Heart right ventricle (tissue), 16 donors: Measurements from ENCODE around the gene AQP6. TPM values are rescaled to one million over a fixed set of nuclear protein-coding genes. Genes with fewer than 3 reads are reported as not detected.

Experiments
- ATAC-seq, 8 donors: fragments of 200-7000 bp; cut with Tn5 transposase; one replicate each; pipeline ENCODE4 v1.9.1; 2020; ENCODE audit warnings: mild to moderate bottlenecking in 8 of 8, moderate library complexity in 8 of 8, moderate number of reproducible peaks in 1 of 8
- DNase-seq, 2 donors: peaks; one replicate each; pipeline ENCODE4 v3.0.0-alpha.2; 2020
- H3K27ac ChIP-seq, 10 donors: fragments of 200-600 bp; sonication (generic) in 2 of 10; one replicate each; pipeline versions ENCODE4 v1.5.0 to v1.8.0; 2020 to 2022; ENCODE audit warnings: mild to moderate bottlenecking in 3 of 10
- H3K27me3 ChIP-seq, 7 donors: fragments of 200-600 bp; one replicate each; pipeline ENCODE4 v1.8.0; 2021 to 2022; ENCODE audit warnings: mild to moderate bottlenecking in 2 of 7
- H3K36me3 ChIP-seq, 9 donors: fragments of 200-600 bp; sonication (generic) in 1 of 9; one replicate each; pipeline versions ENCODE4 v1.5.0 to v1.8.0; 2020 to 2022; ENCODE audit warnings: mild to moderate bottlenecking in 2 of 9
- H3K4me1 ChIP-seq, 9 donors: fragments of 200-600 bp; sonication (generic) in 1 of 9; one replicate each; pipeline versions ENCODE4 v1.5.0 to v1.8.0; 2020 to 2022; ENCODE audit warnings: mild to moderate bottlenecking in 4 of 9
- H3K4me3 ChIP-seq, 10 donors: fragments of 200-600 bp; sonication (generic) in 2 of 10; one replicate each; pipeline versions ENCODE4 v1.5.0 to v1.8.0; 2020 to 2022; ENCODE audit warnings: mild to moderate bottlenecking in 7 of 10, moderate library complexity in 2 of 10
- H3K9me3 ChIP-seq, 11 donors: fragments of 200-600 bp in 10 of 11; sonication (generic) in 2 of 11; one replicate each; pipeline versions ENCODE4 v1.5.0 to v1.8.0; 2013 to 2022; ENCODE audit warnings: mild to moderate bottlenecking in 2 of 11, control low read depth in 1 of 11, moderate library complexity in 1 of 11
- CTCF ChIP-seq, 9 donors: fragments of 200-600 bp; sonication (generic) in 2 of 9; IDR thresholded peaks; one replicate each; pipeline versions ENCODE4 v1.5.0 to v1.8.0; 2021 to 2022; ENCODE audit warnings: antibody characterized with exemption in 9 of 9, mild to moderate bottlenecking in 5 of 9, moderate library complexity in 1 of 9
- WGBS, 2 donors: extraction: QIAGEN DNeasy Blood & Tissue Kit; methylation state at CpG; one replicate each; pipeline ENCODE4 v1.1.7; 2013; ENCODE audit warnings: inconsistent platforms in 1 of 2; 5-methylcytosine and 5-hydroxymethylcytosine counted together
- intact Hi-C, 10 donors: fragments of 100-400 bp; cut with DNase I; formaldehyde crosslinking; loops; one replicate each; pipeline versions ENCODE4 v1.11.1 to v1.14.2; 2022
- long read RNA-seq, 3 donors: library from polyadenylated mRNA; unstranded; transcript quantifications; one replicate each; pipeline ENCODE4 v2.0.0, GENCODE V29; 2020 to 2021
- polyA plus RNA-seq, 2 donors: library from polyadenylated mRNA; stranded (reverse); fragments of 200-250 nt; gene quantifications; one replicate each; pipeline ENCODE4 v1.2.3, GENCODE V29; 2013
- total RNA-seq, 10 donors: library from RNA; stranded (reverse); fragmentation: NEBNext Ultra II Directional in 3 of 10; extraction: Animal tissue kit (Norgen Biotek cat#: 25700) in 3 of 10; gene quantifications; one replicate each; pipeline versions ENCODE4 v1.2.1 to v1.2.4, GENCODE V29; 2021 to 2023
- donor health status: Arrhythmogenic right ventricular cardiomyopathy.
- donor health status: ischemic (EF 13 %, LVEDD 7.1; RV severe dilation, severe dysfunction).
- donor health status: healthy with polysubstance abuse.
- donor health status: DM: no; HTN: yes; CAD: no.
- donor health status: DM: no; HTN: no; CAD: no.
- donor health status: ischemic (EF 25% LVEDD 6.9; RV normal size, moderate dysfunction).
- donor health status: ischemic (EF 25% LVEDD 5.7; RV mildly dilated, moderate dysfunction).
- donor health status: healthy.
- donor health status: DM: yes; HTN: yes; CAD: no.
- donor health status: Ischemic cardiomyopathy.
- donor health status: ischemic (EF 35%, LVEDD 5.7; RV mildly dilated, moderate dysfunction).
- donor health status: nonischemic (EF 11% LVEDD 7.7; RV severe dilation, severe dysfunction).
- donor health status: DM: yes; HTN: yes; CAD: no.
- donor health status: PGD.
- donor health status: ischemic (EF 29% LVEDD 5.4; RV normal size, mild dysfunction).
- donor health status: nonischemic (EF 23%, LVEDD 6.1; RV moderate dilation, normal function).

The AQP6 gene, protein sequence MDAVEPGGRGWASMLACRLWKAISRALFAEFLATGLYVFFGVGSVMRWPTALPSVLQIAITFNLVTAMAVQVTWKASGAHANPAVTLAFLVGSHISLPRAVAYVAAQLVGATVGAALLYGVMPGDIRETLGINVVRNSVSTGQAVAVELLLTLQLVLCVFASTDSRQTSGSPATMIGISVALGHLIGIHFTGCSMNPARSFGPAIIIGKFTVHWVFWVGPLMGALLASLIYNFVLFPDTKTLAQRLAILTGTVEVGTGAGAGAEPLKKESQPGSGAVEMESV
- total RNA-seq = not detected
- polyA plus RNA-seq = under 1 TPM; 0.06 to 0.15 TPM
- long read RNA-seq, donor 1 = 0 reads
- long read RNA-seq, donor 2 = 0 reads
- long read RNA-seq, donor 3 = 0 reads

DNA sequence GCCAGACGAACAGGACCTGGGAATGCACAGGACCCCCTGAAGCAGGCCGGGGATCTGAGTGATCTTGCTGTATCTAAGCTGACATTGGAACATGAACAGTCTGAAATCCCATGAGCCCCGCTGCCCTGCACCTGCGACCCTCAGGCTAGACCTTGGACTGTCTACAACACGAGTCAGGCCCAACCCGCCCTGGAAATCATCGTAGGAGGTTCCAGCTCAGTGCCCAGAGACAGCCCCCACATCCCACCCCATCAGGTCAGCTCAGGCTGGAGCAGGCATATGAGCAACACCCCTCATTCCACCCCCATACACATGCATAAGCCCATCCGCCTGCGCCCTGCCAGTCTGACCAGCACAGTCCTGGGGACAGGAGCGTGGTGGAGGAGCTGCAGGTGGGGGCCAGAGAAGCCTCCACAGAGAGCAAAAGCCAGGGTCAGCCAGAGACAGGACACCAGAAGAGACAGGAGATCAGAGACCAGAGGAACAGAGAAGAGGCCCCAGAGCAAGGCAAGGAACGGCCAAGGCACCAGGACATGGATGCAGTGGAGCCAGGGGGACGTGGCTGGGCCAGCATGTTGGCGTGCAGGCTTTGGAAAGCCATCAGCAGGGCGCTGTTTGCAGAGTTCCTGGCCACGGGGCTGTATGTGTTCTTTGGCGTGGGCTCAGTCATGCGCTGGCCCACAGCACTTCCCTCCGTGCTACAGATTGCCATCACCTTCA, at the start of gene AQP6:
Gene AQP6, plus strand, starts transcription at position 307 of the 720 bp plus-strand sequence. Its CDS starts 227 bp downstream, at position 534.
- Histone ChIP-seq H3K36me3 (no peaks in the 10 kb centered on the region), H3K4me3 (no peak within 1 kb of the TSS), H3K27ac (no peak within 1 kb of the TSS), H3K4me1 (peaks cover 0 to 22% (median 6%) of the 10 kb centered on the region in 9 donors), H3K27me3 (peaks cover 0 to 49% (median 30%) of the 10 kb centered on the region in 7 donors), H3K9me3 (no peaks in the 10 kb centered on the region)
- no peak for TF ChIP-seq CTCF (IDR thresholded peaks at IDR 0.05)
- ATAC-seq = no peak
- intact Hi-C loops = loop anchor here in 2 of 10 donors (5.0 kb wide), 2 partner anchors 54 to 84 kb away; partner anchors contain the start of genes ASIC1 (in 1 of the 2) and RACGAP1 (in 1 of the 2)
- DNase-seq = no peak
- 82 to 88% methylated on average over 18 of the region's 18 CpGs for WGBS, 2 donors

DNA sequence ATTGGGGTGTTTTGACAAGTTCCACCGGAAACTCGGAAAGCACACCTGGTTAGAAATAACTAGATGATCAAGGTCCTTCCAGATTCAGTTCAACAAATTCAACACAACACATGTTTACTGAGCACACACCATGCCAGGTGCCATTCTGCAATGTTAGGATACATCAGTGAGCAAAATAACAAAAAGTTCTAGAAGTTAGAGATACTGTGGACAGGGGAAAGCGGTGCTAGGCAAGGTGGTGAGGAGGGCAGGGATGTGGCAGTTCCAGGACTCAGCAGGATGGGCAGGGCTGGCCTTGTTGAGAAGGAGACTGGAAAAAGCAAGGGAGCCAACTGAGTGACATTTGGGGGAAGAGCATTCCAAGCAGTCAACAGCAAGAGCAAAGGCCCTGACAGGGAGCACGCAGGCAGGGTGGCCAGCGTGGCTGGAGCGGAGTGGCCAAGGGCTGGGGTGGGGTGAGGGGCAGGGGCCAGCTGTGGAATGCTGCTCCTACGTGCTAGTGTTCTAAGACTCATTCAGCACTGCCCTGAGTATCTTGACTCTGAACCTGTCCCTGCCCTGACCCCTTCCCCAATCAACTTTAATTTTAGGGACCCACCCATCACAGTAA, 49.6 kb upstream of the AQP6 start:
- no peaks in the 10 kb centered on the region for H3K9me3 ChIP-seq
- H3K27me3 ChIP-seq = peaks cover 0 to 10% (median 0%) of the 10 kb centered on the region in 7 donors
- no peak for TF ChIP-seq CTCF (IDR thresholded peaks at IDR 0.05)
- ATAC-seq = peak; percentile 31 to 67 (median 45)
- WGBS, 2 donors = 75% methylated on average over 7 of the region's 7 CpGs
- H3K36me3 ChIP-seq = no peaks in the 10 kb centered on the region
- no peak overlapping the region for H3K4me3 ChIP-seq
- peak in 1 of 2 donors; percentile 54 for DNase-seq
- intact Hi-C loops = no loop called here
- H3K4me1 ChIP-seq = peaks cover 0 to 22% (median 5%) of the 10 kb centered on the region in 9 donors
- peak overlapping the region in 8 of 10 donors; percentile 5 to 48 (median 23) for H3K27ac ChIP-seq

DNA sequence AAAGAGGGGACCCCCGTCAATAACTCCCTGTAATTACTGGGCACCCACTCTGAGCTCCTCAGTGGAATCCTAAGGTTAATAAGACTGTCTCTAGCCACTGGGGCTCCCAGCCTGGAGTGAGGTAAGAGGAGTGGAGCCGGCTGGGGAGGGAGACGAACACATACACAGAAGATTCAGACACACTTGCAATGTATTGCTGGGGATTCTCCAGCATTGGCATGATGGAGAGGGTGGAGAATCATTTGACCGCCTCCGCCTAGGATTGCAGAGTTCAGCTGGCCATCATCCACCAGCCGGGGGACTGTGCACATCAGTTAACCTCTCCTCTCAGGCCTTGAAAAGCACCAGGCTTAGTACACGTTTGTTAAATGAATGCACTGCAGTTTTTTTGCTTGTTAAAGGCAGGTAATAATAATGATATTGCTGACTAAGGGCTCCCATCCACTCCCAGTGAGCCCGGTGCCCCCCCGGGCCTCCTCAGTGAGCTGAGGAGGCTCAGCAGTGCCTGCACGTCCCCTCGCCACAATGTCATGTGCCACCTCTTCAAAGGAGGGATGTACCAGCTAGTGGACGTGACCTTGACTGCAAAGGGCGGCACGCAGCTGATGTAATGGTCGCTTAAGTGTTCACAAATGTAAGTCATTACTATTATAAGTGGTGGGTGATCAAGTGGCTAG, 48.7 kb upstream of the AQP6 start:
- 77 to 82% methylated on average over 15 of the region's 15 CpGs for WGBS, 2 donors
- intact Hi-C loops = no loop called here
- ATAC-seq (peak in 4 of 8 donors; percentile 4 to 34 (median 20)), DNase-seq (no peak)
- H3K36me3 ChIP-seq = no peaks in the 10 kb centered on the region
- H3K27me3 ChIP-seq = peaks cover 0 to 3% (median 0%) of the 10 kb centered on the region in 7 donors
- no peak for TF ChIP-seq CTCF (IDR thresholded peaks at IDR 0.05)
- no peak overlapping the region for H3K4me3 ChIP-seq
- peak overlapping the region in 4 of 10 donors; percentile 15 to 30 (median 23) for H3K27ac ChIP-seq
- no peaks in the 10 kb centered on the region for H3K9me3 ChIP-seq
- H3K4me1 ChIP-seq = peaks cover 0 to 22% (median 5%) of the 10 kb centered on the region in 9 donors
